Measurements from ENCODE around the gene CA10. TPM values are rescaled to one million over a fixed set of nuclear protein-coding genes. Genes with fewer than 3 reads are reported as not detected.

The CA10 gene
- total and polyA plus RNA-seq, 2 of the 4 experiments (the other 2 are of a cell fraction): not detected

- Histone ChIP-seq H4K8ac (ENCODE audit: low read depth in 2 of 2, low read length in 2 of 2) (no peak overlapping the region), H3K4me3 (ENCODE audit: insufficient read depth, low read depth, low read length) (no peak overlapping the region), H2BK15ac (ENCODE audit: low read depth, low read length) (no peak overlapping the region), H3K27ac (ENCODE audit: insufficient read depth, low read length) (no peak overlapping the region), H3K18ac (ENCODE audit: low read depth, low read length) (no peak overlapping the region), H2BK20ac (ENCODE audit: low read depth, low read length) (no peak overlapping the region), H4K91ac (ENCODE audit: insufficient read depth, low read depth, low read length) (no peak overlapping the region), H3K79me1 (ENCODE audit: low read depth in 1 of 2, low read length in 2 of 2) (no peaks in the 10 kb centered on the region), H3K9me3 (ENCODE audit: control insufficient read depth, insufficient read depth, low read length) (peaks cover 17% of the 10 kb centered on the region), H3K9me1 (ENCODE audit: insufficient read depth, low read length) (no peaks in the 10 kb centered on the region), H3K4me2 (ENCODE audit: low read depth, low read length) (no peak overlapping the region), H3K9ac (ENCODE audit: low read depth, low read length) (no peak overlapping the region), H3K4me1 (ENCODE audit: control insufficient read depth, insufficient read depth, low read length) (no peaks in the 10 kb centered on the region), H2BK120ac (ENCODE audit: low read depth, low read length) (no peak overlapping the region), H4K5ac (ENCODE audit: low read depth, low read length) (no peak overlapping the region), H2AK5ac (ENCODE audit: low read depth, low read length) (no peak overlapping the region), H3K56ac (ENCODE audit: extremely low read depth, insufficient read depth, low read length) (no peak overlapping the region), H2BK5ac (ENCODE audit: low read depth, low read length, poor library complexity, severe bottlenecking) (no peak overlapping the region), H3K27me3 (ENCODE audit: control insufficient read depth, insufficient read depth, low read length) (no peaks in the 10 kb centered on the region), H3K4ac (ENCODE audit: low read depth, low read length) (no peak overlapping the region), H2AFZ (replicated peaks; ENCODE audit: low read length, poor library complexity) (no peak overlapping the region), H2AK9ac (replicated peaks; ENCODE audit: low read depth, low read length, poor library complexity) (no peak overlapping the region), H3K23ac (ENCODE audit: low read depth, low read length) (no peak overlapping the region), H3K14ac (replicated peaks; ENCODE audit: low read depth, low read length) (no peak overlapping the region), H4K20me1 (ENCODE audit: insufficient read depth, low read length) (no peaks in the 10 kb centered on the region), H3K36me3 (ENCODE audit: control insufficient read depth, insufficient read depth, low read length) (no peaks in the 10 kb centered on the region)
- no TSS peak for BruUV-seq (replicated peaks)
- TF ChIP-seq, protein P1, sequence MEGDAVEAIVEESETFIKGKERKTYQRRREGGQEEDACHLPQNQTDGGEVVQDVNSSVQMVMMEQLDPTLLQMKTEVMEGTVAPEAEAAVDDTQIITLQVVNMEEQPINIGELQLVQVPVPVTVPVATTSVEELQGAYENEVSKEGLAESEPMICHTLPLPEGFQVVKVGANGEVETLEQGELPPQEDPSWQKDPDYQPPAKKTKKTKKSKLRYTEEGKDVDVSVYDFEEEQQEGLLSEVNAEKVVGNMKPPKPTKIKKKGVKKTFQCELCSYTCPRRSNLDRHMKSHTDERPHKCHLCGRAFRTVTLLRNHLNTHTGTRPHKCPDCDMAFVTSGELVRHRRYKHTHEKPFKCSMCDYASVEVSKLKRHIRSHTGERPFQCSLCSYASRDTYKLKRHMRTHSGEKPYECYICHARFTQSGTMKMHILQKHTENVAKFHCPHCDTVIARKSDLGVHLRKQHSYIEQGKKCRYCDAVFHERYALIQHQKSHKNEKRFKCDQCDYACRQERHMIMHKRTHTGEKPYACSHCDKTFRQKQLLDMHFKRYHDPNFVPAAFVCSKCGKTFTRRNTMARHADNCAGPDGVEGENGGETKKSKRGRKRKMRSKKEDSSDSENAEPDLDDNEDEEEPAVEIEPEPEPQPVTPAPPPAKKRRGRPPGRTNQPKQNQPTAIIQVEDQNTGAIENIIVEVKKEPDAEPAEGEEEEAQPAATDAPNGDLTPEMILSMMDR (conservative IDR thresholded peaks at IDR 0.05; ENCODE audit: low read depth, low read length): no peak
- TF ChIP-seq NFE2L2 (IDR thresholded peaks at IDR 0.05; ENCODE audit: low read depth, low read length) (no peak), SMC3 (IDR thresholded peaks at IDR 0.05; ENCODE audit: low read depth, low read length) (no peak), MAFK (IDR thresholded peaks at IDR 0.05; ENCODE audit: low read depth, low read length) (no peak), CEBPB (IDR thresholded peaks at IDR 0.05; ENCODE audit: low read depth, low read length) (no peak), RAD21 (IDR thresholded peaks at IDR 0.05; ENCODE audit: low read length) (no peak), MXI1 (IDR thresholded peaks at IDR 0.05; ENCODE audit: borderline replicate concordance, low read depth, low read length) (no peak), RCOR1 (IDR thresholded peaks at IDR 0.05; ENCODE audit: insufficient replicate concordance, low read length) (no peak), USF2 (IDR thresholded peaks at IDR 0.05; ENCODE audit: low read depth, low read length) (no peak), FOS (IDR thresholded peaks at IDR 0.05; ENCODE audit: low read depth, low read length) (no peak), CHD1 (IDR thresholded peaks at IDR 0.05; ENCODE audit: low read depth, low read length) (no peak), BHLHE40 (IDR thresholded peaks at IDR 0.05; ENCODE audit: low read depth, low read length) (no peak), RFX5 (IDR thresholded peaks at IDR 0.05; ENCODE audit: low read depth, low read length) (no peak), POLR2A (IDR thresholded peaks at IDR 0.05; ENCODE audit: low read depth, low read length) (no peak), MAZ (IDR thresholded peaks at IDR 0.05; ENCODE audit: borderline replicate concordance, low read depth, low read length) (no peak)
- TF ChIP-seq, protein P2, sequence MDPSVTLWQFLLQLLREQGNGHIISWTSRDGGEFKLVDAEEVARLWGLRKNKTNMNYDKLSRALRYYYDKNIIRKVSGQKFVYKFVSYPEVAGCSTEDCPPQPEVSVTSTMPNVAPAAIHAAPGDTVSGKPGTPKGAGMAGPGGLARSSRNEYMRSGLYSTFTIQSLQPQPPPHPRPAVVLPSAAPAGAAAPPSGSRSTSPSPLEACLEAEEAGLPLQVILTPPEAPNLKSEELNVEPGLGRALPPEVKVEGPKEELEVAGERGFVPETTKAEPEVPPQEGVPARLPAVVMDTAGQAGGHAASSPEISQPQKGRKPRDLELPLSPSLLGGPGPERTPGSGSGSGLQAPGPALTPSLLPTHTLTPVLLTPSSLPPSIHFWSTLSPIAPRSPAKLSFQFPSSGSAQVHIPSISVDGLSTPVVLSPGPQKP (IDR thresholded peaks at IDR 0.05; ENCODE audit: borderline replicate concordance, low read depth, low read length): no peak
- dilution Hi-C loops (cut with HindIII; ENCODE audit: low sequenced_read_pairs, unreplicated experiment): no loop called here
- POLR2A ChIA-PET (ENCODE audit: unreplicated experiment): no interaction called here
- CTCF ChIA-PET: no interaction called here
- ATAC-seq (ENCODE audit: low read depth): no peak
- in situ Hi-C loops (cut with MboI; ENCODE audit: low sequenced_read_pairs): no loop called here
- DNase-seq: no peak
- intact Hi-C loops (cut with micrococcal nuclease): no loop called here
These were observed 359.3 kb downstream of the CA10 start for GRCh38 chr17:51799240-51799639.
